NCI-H345 (cell line): Measurements from ENCODE around the gene OR2L3.
"Not testable (repeated sequence)": the region's sequence is repeated elsewhere in the genome, so short reads cannot be mapped to it uniquely, and the experiment has no call there.

Experiments used
- DNase-seq: peaks from one replicate; lab custom pipeline; 2025; lab: John Stamatoyannopoulos, UW

Gene OR2L3

GRCh38 chr1:248046536-248046935 is at the start of gene OR2L3:
OR2L3 (plus strand) TSS chr1:248046836; CDS start chr1:248060682, 13,846 bp downstream.
- DNase-seq: no peak

- DNase-seq: no peak
Measured at GRCh38 chr1:247998811-247999210, 47.8 kb upstream of the OR2L3 start.

GRCh38 chr1:248000169-248000568 is 46.5 kb upstream of the OR2L3 start:
- DNase-seq: no peak

- no peak for DNase-seq
Measured at GRCh38 chr1:248007778-248008177, 38.9 kb upstream of the OR2L3 start.

- no peak for DNase-seq
Measured at GRCh38 chr1:248009681-248010080, 37.0 kb upstream of the OR2L3 start.

- DNase-seq: no peak
Measured at GRCh38 chr1:248013229-248013710, 33.4 kb upstream of the OR2L3 start, which contains the start of gene OR2L5. OR2L5 (plus strand) TSS chr1:248013660; CDS start chr1:248021948, 8,288 bp downstream.

- no peak for DNase-seq
Measured at GRCh38 chr1:248015803-248016202, 30.8 kb upstream of the OR2L3 start.

GRCh38 chr1:248029770-248030169 is 16.9 kb upstream of the OR2L3 start, which contains the start of gene OR2L2:
OR2L2 (plus strand) TSS chr1:248030070; CDS start chr1:248038268, 8,198 bp downstream.
- no peak for DNase-seq

- DNase-seq: no peak
Measured at GRCh38 chr1:248045209-248045608, 1.4 kb upstream of the OR2L3 start.

- no peak for DNase-seq
Measured at GRCh38 chr1:248047008-248047407, 372 bp downstream of the OR2L3 start.

- no peak for DNase-seq
Measured at GRCh38 chr1:248054671-248055070, 8.0 kb downstream of the OR2L3 start.

GRCh38 chr1:248055261-248055660 is 8.6 kb downstream of the OR2L3 start:
- no peak for DNase-seq

- no peak for DNase-seq
Measured at GRCh38 chr1:248065071-248065470, 18.4 kb downstream of the OR2L3 start.

- DNase-seq: no peak
Measured at GRCh38 chr1:248065604-248066003, 19.0 kb downstream of the OR2L3 start.

GRCh38 chr1:248083864-248084263 is 37.2 kb downstream of the OR2L3 start:
- not testable (repeated sequence) for DNase-seq

- DNase-seq: no peak
Measured at GRCh38 chr1:248094884-248095283, 48.2 kb downstream of the OR2L3 start, which contains the start of gene OR2L13. OR2L13 (plus strand) TSS chr1:248095184; CDS start chr1:248099376, 4,192 bp downstream.

GRCh38 chr1:248098529-248098928 is 51.9 kb downstream of the OR2L3 start:
- no peak for DNase-seq

- no peak for DNase-seq
Measured at GRCh38 chr1:248102847-248103246, 56.2 kb downstream of the OR2L3 start.

- no peak for DNase-seq
Measured at GRCh38 chr1:248111157-248111556, 64.5 kb downstream of the OR2L3 start.
